ENCODE results near the gene CSMD2. TPM values are rescaled to one million over a fixed set of nuclear protein-coding genes. Genes with fewer than 3 reads are reported as not detected.

CSMD2 gene
- total RNA-seq, 2 experiments from 2014 or later: not detected

- no peaks in the 10 kb centered on the region for H3K9me3 Mint-ChIP-seq (ENCODE audit: low read depth)
- no peaks in the 10 kb centered on the region for H3K36me3 Mint-ChIP-seq (ENCODE audit: low read depth)
- intact Hi-C loops (cut with DNase I, micrococcal nuclease): no loop called here
- no peaks in the 10 kb centered on the region for H3K4me1 Mint-ChIP-seq
- H3K27me3 Mint-ChIP-seq: peaks cover 14% of the 10 kb centered on the region
- no peak overlapping the region for H3K4me3 Mint-ChIP-seq
- H3K27ac Mint-ChIP-seq: no peak overlapping the region
- ATAC-seq: no peak
- CTCF ChIA-PET: no interaction called here
- no peak for DNase-seq
- POLR2A ChIA-PET: no interaction called here
Observed at GRCh38 chr1:33637846-33638440, 527.1 kb downstream of the CSMD2 start.

DNA sequence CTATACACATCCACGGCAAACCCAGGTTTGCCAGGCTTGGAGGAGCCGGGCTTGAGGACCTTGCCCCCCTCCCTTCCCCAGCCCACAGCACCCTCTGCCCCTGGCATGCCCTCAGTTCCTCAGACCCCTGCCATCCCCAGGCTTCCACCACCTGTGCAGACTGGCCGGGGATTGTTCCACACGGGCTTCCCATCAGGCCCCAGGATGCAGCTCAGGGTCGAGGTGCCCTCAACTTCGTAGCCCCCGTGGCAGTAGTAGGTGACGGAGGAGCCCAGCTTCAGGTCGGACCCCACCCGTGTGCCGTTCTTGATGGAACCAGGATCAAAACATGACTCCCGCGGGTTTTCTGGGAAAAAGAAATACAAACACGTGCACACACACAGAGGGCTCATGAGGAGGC, 528.8 kb downstream of the CSMD2 start:
- intact Hi-C loops (cut with DNase I, micrococcal nuclease): no loop called here
- ChIA-PET POLR2A (no interaction called here), CTCF (no interaction called here)
- Mint-ChIP-seq H3K27me3 (peaks cover 16% of the 10 kb centered on the region), H3K36me3 (ENCODE audit: low read depth) (no peaks in the 10 kb centered on the region), H3K27ac (no peak overlapping the region), H3K4me3 (no peak overlapping the region), H3K9me3 (ENCODE audit: low read depth) (no peaks in the 10 kb centered on the region), H3K4me1 (no peaks in the 10 kb centered on the region)
- DNase-seq: no peak
- no peak for ATAC-seq

DNA sequence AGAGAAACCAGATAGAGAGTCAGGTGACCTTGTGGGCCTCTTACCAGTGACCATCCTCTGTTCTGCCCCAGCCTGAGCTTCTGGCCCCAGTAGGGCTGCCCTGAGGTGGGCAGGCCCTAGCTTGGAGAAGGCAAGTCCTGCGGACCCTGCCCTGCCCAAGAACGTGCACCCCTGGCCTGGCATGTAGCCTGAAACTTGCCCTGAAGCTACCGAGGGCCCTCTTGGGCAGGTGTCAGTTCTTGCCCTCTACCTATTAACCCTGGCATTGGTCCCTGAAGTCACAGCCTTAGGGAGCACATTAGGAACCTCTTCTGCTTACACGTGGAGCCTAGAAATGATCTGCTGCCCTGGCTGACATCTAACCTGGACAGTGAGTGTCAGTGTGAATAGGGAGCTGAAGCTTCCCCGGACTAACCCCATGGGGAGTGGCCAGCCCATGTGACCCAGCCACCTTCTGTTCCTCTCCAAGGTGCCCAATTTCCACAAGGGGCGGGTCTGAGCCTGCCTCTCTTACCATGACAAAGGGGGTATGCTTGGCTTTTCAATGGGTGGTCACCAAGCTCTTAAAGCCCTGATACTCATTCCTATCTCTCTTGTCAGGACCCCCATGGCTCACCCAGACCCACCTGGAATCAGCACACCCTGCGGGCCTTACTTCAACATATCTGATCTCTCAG, 529.6 kb downstream of the CSMD2 start:
- ATAC-seq (no peak), DNase-seq (no peak)
- Mint-ChIP-seq H3K4me1 (no peaks in the 10 kb centered on the region), H3K4me3 (no peak overlapping the region), H3K36me3 (ENCODE audit: low read depth) (no peaks in the 10 kb centered on the region), H3K9me3 (ENCODE audit: low read depth) (no peaks in the 10 kb centered on the region), H3K27ac (no peak overlapping the region), H3K27me3 (peaks cover 21% of the 10 kb centered on the region)
- ChIA-PET POLR2A (no interaction called here), CTCF (interaction anchor here (0.5 to 0.7 kb wide), 3 partner anchors 18 to 947 kb away, joined by 3 to 4 read pairs (median 3); no protein-coding TSS in a partner anchor)
- intact Hi-C loops (cut with DNase I, micrococcal nuclease): no loop called here

DNA sequence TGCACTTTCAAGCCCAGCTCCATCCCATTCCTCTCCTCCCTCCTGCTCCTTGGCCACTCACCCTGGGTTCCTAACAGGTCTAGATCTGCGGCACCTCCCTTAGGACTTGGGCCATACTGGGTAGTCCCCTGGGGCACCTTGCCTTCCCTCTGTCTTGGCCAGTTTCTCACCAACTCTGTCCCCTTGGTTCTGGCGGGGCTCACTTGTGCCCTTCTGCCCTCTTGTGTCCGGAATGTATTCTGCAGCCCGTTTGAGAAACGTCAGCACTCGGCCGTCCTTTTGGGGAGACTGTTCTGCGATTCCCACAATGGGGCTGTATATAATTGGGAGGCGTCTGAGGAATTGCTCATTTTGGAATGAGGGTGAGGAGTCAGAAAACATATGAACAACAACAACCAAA, 530.2 kb downstream of the CSMD2 start:
- ATAC-seq (peak; percentile 38), DNase-seq (peak; percentile 50)
- Mint-ChIP-seq H3K9me3 (ENCODE audit: low read depth) (no peaks in the 10 kb centered on the region), H3K27ac (no peak overlapping the region), H3K36me3 (ENCODE audit: low read depth) (no peaks in the 10 kb centered on the region), H3K4me3 (no peak overlapping the region), H3K4me1 (no peaks in the 10 kb centered on the region), H3K27me3 (peaks cover 25% of the 10 kb centered on the region)
- ChIA-PET POLR2A (no interaction called here), CTCF (interaction anchor here (1.2 to 2.5 kb wide), 2 partner anchors 61 to 1108 kb away, joined by 3 to 25 read pairs; no protein-coding TSS in a partner anchor)
- intact Hi-C loops (cut with DNase I, micrococcal nuclease): loop anchor here in 1 of 2 experiments (5.0 kb wide), 1 partner anchor 962 kb away; no protein-coding TSS in a partner anchor

- ChIA-PET CTCF (interaction anchor here (0.6 to 2.8 kb wide), 13 partner anchors 8 to 1109 kb away, joined by 3 to 25 read pairs (median 4); partner anchors contain the start of gene ZSCAN20), POLR2A (no interaction called here)
- Mint-ChIP-seq H3K4me3 (no peak overlapping the region), H3K27me3 (peaks cover 27% of the 10 kb centered on the region), H3K36me3 (ENCODE audit: low read depth) (no peaks in the 10 kb centered on the region), H3K4me1 (no peaks in the 10 kb centered on the region), H3K27ac (no peak overlapping the region), H3K9me3 (ENCODE audit: low read depth) (no peaks in the 10 kb centered on the region)
- DNase-seq (no peak), ATAC-seq (no peak)
- intact Hi-C loops (cut with DNase I, micrococcal nuclease): loop anchor here in 1 of 2 experiments (5.0 kb wide), 1 partner anchor 963 kb away; no protein-coding TSS in a partner anchor
Observed at GRCh38 chr1:33634143-33634542, 530.9 kb downstream of the CSMD2 start.

GRCh38 chr1:33633019-33633801, 531.8 kb downstream of the CSMD2 start:
- CTCF ChIA-PET: interaction anchor here (0.6 to 2.8 kb wide), 35 partner anchors 9 to 1524 kb away, joined by 3 to 25 read pairs (median 3); partner anchors contain the start of gene ZSCAN20
- no peaks in the 10 kb centered on the region for H3K9me3 Mint-ChIP-seq (ENCODE audit: low read depth)
- no peaks in the 10 kb centered on the region for H3K4me1 Mint-ChIP-seq
- no peaks in the 10 kb centered on the region for H3K36me3 Mint-ChIP-seq (ENCODE audit: low read depth)
- H3K4me3 Mint-ChIP-seq: no peak overlapping the region
- peak; percentile 97 for ATAC-seq
- intact Hi-C loops (cut with DNase I, micrococcal nuclease): loop anchor here (1.0 to 5.0 kb wide), 6 partner anchors 382 to 1110 kb away; no protein-coding TSS in a partner anchor
- peaks cover 28% of the 10 kb centered on the region for H3K27me3 Mint-ChIP-seq
- peak; percentile 95 for DNase-seq
- no peak overlapping the region for H3K27ac Mint-ChIP-seq
- POLR2A ChIA-PET: no interaction called here

DNA sequence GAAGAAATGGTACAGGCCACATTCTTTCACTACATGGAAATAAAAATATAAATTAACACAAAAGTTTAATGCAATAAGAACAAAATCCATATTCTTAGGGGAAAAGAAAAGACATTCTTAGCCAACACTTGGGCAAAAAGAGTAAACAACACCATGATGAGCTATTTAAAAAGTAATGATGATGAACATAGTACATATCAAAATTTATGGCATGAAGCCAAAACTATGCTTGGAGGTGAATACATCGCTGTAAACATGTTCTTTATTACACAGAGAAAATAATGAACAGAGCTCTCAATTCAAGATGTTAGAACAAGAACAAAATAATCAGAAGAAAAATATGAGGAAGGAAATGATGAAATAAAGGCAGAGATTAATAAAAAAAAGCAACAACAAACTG, 534.3 kb downstream of the CSMD2 start:
- intact Hi-C loops (cut with DNase I, micrococcal nuclease): loop anchor here in 1 of 2 experiments (5.0 kb wide), 1 partner anchor 967 kb away; no protein-coding TSS in a partner anchor
- Mint-ChIP-seq H3K9me3 (ENCODE audit: low read depth) (no peaks in the 10 kb centered on the region), H3K4me3 (no peak overlapping the region), H3K27me3 (peaks cover 40% of the 10 kb centered on the region), H3K36me3 (ENCODE audit: low read depth) (no peaks in the 10 kb centered on the region), H3K4me1 (no peaks in the 10 kb centered on the region), H3K27ac (no peak overlapping the region)
- no peak for ATAC-seq
- no peak for DNase-seq
- ChIA-PET CTCF (interaction anchor here (0.5 to 1.6 kb wide), 6 partner anchors 11 to 1322 kb away, joined by 3 to 6 read pairs (median 4); no protein-coding TSS in a partner anchor), POLR2A (no interaction called here)

DNA sequence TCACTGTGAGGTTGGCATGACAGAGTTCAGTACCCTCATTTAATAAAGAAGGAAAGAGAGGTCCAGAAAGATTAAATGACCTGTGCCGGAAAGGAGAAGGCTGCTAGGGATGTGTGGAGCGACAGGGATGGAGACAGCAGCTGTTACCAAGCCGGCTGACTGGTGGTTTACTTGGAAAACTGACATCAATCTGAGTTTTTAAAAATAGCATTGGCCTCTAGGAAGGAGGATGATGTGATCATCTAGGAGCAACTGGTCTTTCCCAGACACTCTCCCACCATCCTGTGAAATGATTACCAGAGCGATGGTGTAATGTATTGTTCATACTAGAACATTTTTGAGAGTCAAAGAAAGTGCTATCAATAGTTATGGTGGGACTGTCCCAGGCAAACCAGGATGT, 538.2 kb downstream of the CSMD2 start:
- DNase-seq: no peak
- intact Hi-C loops (cut with DNase I, micrococcal nuclease): no loop called here
- POLR2A ChIA-PET: no interaction called here
- ATAC-seq: no peak
- CTCF ChIA-PET: no interaction called here
- Mint-ChIP-seq H3K9me3 (ENCODE audit: low read depth) (no peaks in the 10 kb centered on the region), H3K36me3 (ENCODE audit: low read depth) (no peaks in the 10 kb centered on the region), H3K27ac (no peak overlapping the region), H3K27me3 (peaks cover 30% of the 10 kb centered on the region), H3K4me1 (no peaks in the 10 kb centered on the region), H3K4me3 (no peak overlapping the region)

GRCh38 chr1:33624991-33625870, 539.8 kb downstream of the CSMD2 start:
- ATAC-seq (no peak), DNase-seq (peak; percentile 36)
- Mint-ChIP-seq H3K4me1 (no peaks in the 10 kb centered on the region), H3K27ac (no peak overlapping the region), H3K9me3 (ENCODE audit: low read depth) (no peaks in the 10 kb centered on the region), H3K4me3 (no peak overlapping the region), H3K36me3 (ENCODE audit: low read depth) (no peaks in the 10 kb centered on the region), H3K27me3 (peaks cover 27% of the 10 kb centered on the region)
- POLR2A ChIA-PET: no interaction called here
- CTCF ChIA-PET: interaction anchor here (0.7 kb wide), 1 partner anchor 433 kb away, joined by 3 read pairs; no protein-coding TSS in a partner anchor
- intact Hi-C loops (cut with DNase I, micrococcal nuclease): no loop called here

- POLR2A ChIA-PET: no interaction called here
Observed at GRCh38 chr1:33624261-33624990, 540.6 kb downstream of the CSMD2 start.

More at GRCh38 chr1:33624261-33624990, 540.6 kb downstream of the CSMD2 start:
- CTCF ChIA-PET: interaction anchor here (0.6 to 1.3 kb wide), 2 partner anchors 9 to 656 kb away, joined by 3 to 4 read pairs; no protein-coding TSS in a partner anchor
- H3K36me3 Mint-ChIP-seq (ENCODE audit: low read depth): no peaks in the 10 kb centered on the region
- H3K9me3 Mint-ChIP-seq (ENCODE audit: low read depth): no peaks in the 10 kb centered on the region
- no peak overlapping the region for H3K4me3 Mint-ChIP-seq
- intact Hi-C loops (cut with DNase I, micrococcal nuclease): no loop called here
- peaks cover 23% of the 10 kb centered on the region for H3K27me3 Mint-ChIP-seq
- no peak overlapping the region for H3K27ac Mint-ChIP-seq
- no peak for ATAC-seq
- DNase-seq: no peak
- H3K4me1 Mint-ChIP-seq: no peaks in the 10 kb centered on the region

All from activated CD4-positive, alpha-beta T cell treated with anti-CD3 and anti-CD28 coated beads for 36 hours (primary cell).